ENCODE results near the gene RABGAP1L. TPM values are rescaled to one million over a fixed set of nuclear protein-coding genes. Genes with fewer than 3 reads are reported as not detected.

The RABGAP1L gene
- total and polyA plus RNA-seq, 5 experiments from 2014 or later: 36.8 to 93.6 (median 59.8) TPM

DNA sequence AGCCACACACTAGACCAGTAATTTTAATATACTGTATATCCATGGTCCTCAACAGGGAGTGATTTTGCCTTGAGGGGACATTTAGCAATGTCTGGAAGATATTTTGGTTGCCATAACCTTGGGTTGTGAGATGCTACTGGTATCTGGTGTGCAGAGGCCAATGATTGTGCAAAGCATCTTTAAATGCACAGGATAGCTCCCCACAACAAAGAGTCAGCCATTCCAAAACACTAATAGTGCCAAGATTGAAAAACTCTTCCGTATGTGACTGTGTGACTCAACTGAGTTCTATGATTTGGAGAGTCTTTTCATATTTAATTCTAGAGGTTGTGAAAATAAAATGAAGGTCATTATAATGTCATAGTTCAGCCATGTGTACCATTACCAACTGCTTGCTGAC is 699.0 kb downstream of the RABGAP1L start:
- ATAC-seq (no peak), DNase-seq (no peak)
- H3K27ac Mint-ChIP-seq: no peak overlapping the region
- H3K9me3 Mint-ChIP-seq: peaks cover 0 to 3% (median 0%) of the 10 kb centered on the region in 9 donors
- POLR2A ChIA-PET: no interaction called here
- H3K4me3 Mint-ChIP-seq: no peak overlapping the region
- no peaks in the 10 kb centered on the region for H3K4me1 Mint-ChIP-seq
- no peaks in the 10 kb centered on the region for H3K27me3 Mint-ChIP-seq
- H3K36me3 Mint-ChIP-seq: peaks cover 3 to 13% (median 9%) of the 10 kb centered on the region in 3 donors

- Mint-ChIP-seq H3K4me1 (peaks cover 0 to 30% (median 9%) of the 10 kb centered on the region in 4 donors), H3K27ac (peak overlapping the region in 2 of 10 donors; percentile 7 to 19)
Observed at GRCh38 chr1:174870319-174870718, 711.0 kb downstream of the RABGAP1L start.

DNA sequence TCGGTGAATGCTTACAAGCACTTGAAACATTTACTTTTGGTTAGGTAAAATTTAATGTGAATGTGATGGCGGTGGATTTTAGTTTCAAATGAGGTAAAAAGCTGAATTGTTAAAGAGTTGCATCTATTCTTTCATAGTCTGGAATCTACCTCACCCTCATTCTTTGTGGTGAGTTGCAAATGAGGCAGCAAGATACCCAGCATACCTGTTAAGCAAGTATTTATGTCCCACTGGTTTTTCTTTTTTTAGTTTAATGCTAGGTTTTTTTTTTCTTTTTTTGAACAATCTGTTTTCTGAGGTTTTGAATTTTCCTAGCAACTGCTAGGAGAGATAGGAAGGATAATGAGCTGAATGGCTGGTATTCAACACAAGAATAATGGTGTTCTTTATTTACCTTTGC is 712.6 kb downstream of the RABGAP1L start:
- peaks cover 0 to 6% (median 0%) of the 10 kb centered on the region in 9 donors for H3K9me3 Mint-ChIP-seq
- POLR2A ChIA-PET: no interaction called here
- H3K27ac Mint-ChIP-seq: peak overlapping the region in 4 of 10 donors; percentile 43 to 75 (median 51)
- DNase-seq (no peak), ATAC-seq (no peak)
- peaks cover 0 to 43% (median 10%) of the 10 kb centered on the region in 4 donors for H3K4me1 Mint-ChIP-seq
- peaks cover 0 to 8% (median 0%) of the 10 kb centered on the region in 3 donors for H3K36me3 Mint-ChIP-seq
- H3K27me3 Mint-ChIP-seq: no peaks in the 10 kb centered on the region
- H3K4me3 Mint-ChIP-seq: no peak overlapping the region

More at GRCh38 chr1:174870319-174870718, 711.0 kb downstream of the RABGAP1L start:
- POLR2A ChIA-PET: no interaction called here
- peaks cover 0 to 6% (median 0%) of the 10 kb centered on the region in 9 donors for H3K9me3 Mint-ChIP-seq
- DNase-seq (no peak), ATAC-seq (no peak)
- peaks cover 0 to 8% (median 0%) of the 10 kb centered on the region in 3 donors for H3K36me3 Mint-ChIP-seq
- H3K4me3 Mint-ChIP-seq: no peak overlapping the region
- H3K27me3 Mint-ChIP-seq: no peaks in the 10 kb centered on the region

DNA sequence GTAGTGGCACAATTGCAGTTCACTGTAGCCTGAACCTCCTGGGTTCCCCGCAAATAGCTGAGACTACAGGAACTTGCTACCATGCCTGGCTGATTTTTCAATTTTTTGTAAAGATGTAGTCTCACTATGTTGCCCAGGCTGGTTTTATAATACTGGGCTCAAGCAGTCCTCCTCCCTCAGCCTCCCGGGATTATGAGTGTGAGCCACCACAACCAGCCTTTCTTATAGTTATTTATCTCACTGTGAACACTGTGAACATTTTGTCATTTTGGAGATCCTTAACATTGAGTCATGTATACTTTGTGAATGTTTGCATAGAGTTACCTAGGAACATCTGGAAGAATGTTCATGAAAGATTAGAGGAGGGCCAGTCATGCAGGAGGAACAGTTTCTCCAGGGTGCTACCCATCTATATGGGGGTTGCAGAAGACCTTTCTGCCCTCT is 713.3 kb downstream of the RABGAP1L start:
- DNase-seq (no peak), ATAC-seq (no peak)
- peaks cover 0 to 12% (median 0%) of the 10 kb centered on the region in 3 donors for H3K36me3 Mint-ChIP-seq
- peaks cover 0 to 6% (median 0%) of the 10 kb centered on the region in 9 donors for H3K9me3 Mint-ChIP-seq
- H3K4me3 Mint-ChIP-seq: no peak overlapping the region
- H3K27me3 Mint-ChIP-seq: no peaks in the 10 kb centered on the region
- peak overlapping the region in 4 of 10 donors; percentile 8 to 54 (median 47) for H3K27ac Mint-ChIP-seq
- POLR2A ChIA-PET: no interaction called here
- peaks cover 3 to 51% (median 13%) of the 10 kb centered on the region in 4 donors for H3K4me1 Mint-ChIP-seq

DNA sequence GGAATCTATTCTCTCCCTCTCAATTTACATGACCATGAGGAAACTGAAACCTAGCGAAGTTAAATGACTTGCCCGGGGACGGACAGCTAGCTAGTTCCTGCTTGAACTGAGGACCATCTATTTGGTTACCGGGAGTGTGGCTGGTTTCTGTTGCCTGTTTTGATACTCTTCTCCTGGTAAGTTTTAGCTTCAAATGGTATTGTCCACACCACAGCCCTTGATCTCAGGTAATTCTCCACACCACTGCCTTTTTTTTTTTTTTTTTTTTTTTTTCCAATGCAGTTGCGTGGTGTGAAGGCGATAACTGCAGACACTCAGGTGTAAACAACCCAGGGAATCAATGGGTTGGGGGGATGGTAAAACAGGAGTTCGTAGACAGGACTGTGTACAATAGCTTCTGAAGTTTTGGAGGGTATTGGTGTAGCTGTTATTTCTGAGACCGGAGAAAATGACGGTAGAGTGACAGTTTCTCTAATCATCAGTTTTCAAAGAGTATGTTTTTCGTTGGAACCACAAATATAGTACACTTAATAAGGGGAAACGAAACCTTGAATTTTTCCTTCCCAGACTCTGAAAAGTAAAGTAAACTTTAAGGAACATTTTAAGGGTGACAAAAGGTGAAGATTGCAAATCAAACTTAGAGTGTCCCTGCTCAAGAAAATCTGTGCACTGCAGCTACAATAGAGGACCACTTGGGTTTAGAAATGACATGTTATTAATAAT is 715.2 kb downstream of the RABGAP1L start:
- peak overlapping the region in 7 of 10 donors; percentile 2 to 86 (median 60) for H3K27ac Mint-ChIP-seq

DNA sequence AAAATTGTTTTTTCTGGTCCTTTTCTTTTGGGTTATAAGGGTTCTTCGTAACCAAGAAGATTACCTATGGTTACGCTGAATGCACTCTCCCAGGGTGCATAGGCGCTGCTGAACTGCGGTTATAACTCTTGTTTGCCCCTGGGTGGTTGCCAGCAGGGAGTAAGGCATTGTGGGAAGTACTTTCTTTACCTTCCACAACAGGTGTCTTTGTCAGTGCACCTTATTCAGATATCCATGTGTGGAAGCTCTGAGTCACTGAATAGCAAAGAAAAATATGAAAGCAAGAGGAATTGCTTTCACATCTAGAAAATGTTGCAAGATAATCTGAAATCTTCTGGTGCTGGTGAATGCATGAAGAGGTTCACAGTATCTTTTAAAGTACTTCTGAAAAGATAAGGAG is 716.0 kb downstream of the RABGAP1L start:
- ATAC-seq (peak; percentile 76 to 82), DNase-seq (peak in 4 of 10 donors; percentile 4 to 23 (median 20))
- H3K27ac Mint-ChIP-seq: peak overlapping the region in 7 of 10 donors; percentile 2 to 87 (median 60)
- peaks cover 3 to 49% (median 13%) of the 10 kb centered on the region in 4 donors for H3K4me1 Mint-ChIP-seq
- H3K9me3 Mint-ChIP-seq: no peaks in the 10 kb centered on the region
- H3K4me3 Mint-ChIP-seq: peak overlapping the region in 8 of 10 donors; percentile 8 to 83 (median 40)
- no peaks in the 10 kb centered on the region for H3K27me3 Mint-ChIP-seq
- POLR2A ChIA-PET: no interaction called here
- peaks cover 0 to 5% (median 4%) of the 10 kb centered on the region in 3 donors for H3K36me3 Mint-ChIP-seq

More for the DNA sequence above, 715.2 kb downstream of the RABGAP1L start:
- POLR2A ChIA-PET: interaction anchor here (0.7 to 1.2 kb wide), 2 partner anchors 11 to 125 kb away, joined by 5 read pairs; no protein-coding TSS in a partner anchor
- ATAC-seq: peak in 1 of 2 donors; percentile 42
- Mint-ChIP-seq H3K27me3 (no peaks in the 10 kb centered on the region), H3K9me3 (no peaks in the 10 kb centered on the region), H3K4me3 (peak overlapping the region; percentile 1 to 83 (median 50)), H3K36me3 (peaks cover 0 to 4% (median 2%) of the 10 kb centered on the region in 3 donors), H3K4me1 (peaks cover 3 to 51% (median 13%) of the 10 kb centered on the region in 4 donors)
- no peak for DNase-seq

GRCh38 chr1:174877208-174877673 is 717.9 kb downstream of the RABGAP1L start:
- POLR2A ChIA-PET: interaction anchor here (1.0 kb wide), 1 partner anchor 106 kb away, joined by 3 read pairs; no protein-coding TSS in a partner anchor
- H3K4me1 Mint-ChIP-seq: peaks cover 3 to 46% (median 13%) of the 10 kb centered on the region in 4 donors
- ATAC-seq: no peak
- H3K4me3 Mint-ChIP-seq: peak overlapping the region in 2 of 10 donors; percentile 61 to 79
- no peaks in the 10 kb centered on the region for H3K27me3 Mint-ChIP-seq
- peaks cover 0 to 5% (median 4%) of the 10 kb centered on the region in 3 donors for H3K36me3 Mint-ChIP-seq
- peak overlapping the region in 5 of 10 donors; percentile 1 to 82 (median 69) for H3K27ac Mint-ChIP-seq
- no peaks in the 10 kb centered on the region for H3K9me3 Mint-ChIP-seq
- no peak for DNase-seq

- Mint-ChIP-seq H3K4me1 (peaks cover 3 to 34% (median 11%) of the 10 kb centered on the region in 4 donors), H3K27ac (no peak overlapping the region), H3K36me3 (peaks cover 0 to 5% (median 4%) of the 10 kb centered on the region in 3 donors), H3K9me3 (no peaks in the 10 kb centered on the region), H3K27me3 (no peaks in the 10 kb centered on the region), H3K4me3 (no peak overlapping the region)
- ATAC-seq (no peak), DNase-seq (no peak)
- POLR2A ChIA-PET: interaction anchor here (0.7 kb wide), 1 partner anchor 742 kb away, joined by 4 read pairs; no protein-coding TSS in a partner anchor
Observed at GRCh38 chr1:174880171-174880570, 720.9 kb downstream of the RABGAP1L start.

DNA sequence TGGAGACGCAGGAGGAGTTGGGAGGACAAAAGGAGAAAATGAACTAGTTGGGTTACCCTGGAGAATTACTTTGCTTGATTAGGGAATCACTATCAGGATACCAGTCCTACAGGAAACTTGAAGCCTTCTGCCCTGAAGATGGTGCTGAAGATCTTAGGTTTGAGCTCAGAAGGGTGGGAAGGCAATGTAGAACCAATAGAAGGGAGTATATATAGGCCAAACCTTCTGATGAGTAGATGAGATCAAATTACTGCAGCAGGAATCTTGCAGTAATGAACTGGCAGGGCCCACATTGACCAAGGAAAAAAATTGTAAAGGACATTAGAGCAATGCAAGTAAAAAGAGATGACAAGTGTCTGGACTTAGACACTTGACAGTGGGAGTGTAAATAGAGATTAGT is 724.1 kb downstream of the RABGAP1L start:
- ATAC-seq: peak; percentile 40 to 70
- H3K4me1 Mint-ChIP-seq: peaks cover 0 to 12% (median 6%) of the 10 kb centered on the region in 4 donors
- POLR2A ChIA-PET: interaction anchor here (0.6 to 2.5 kb wide), 5 partner anchors 82 to 115 kb away, joined by 3 to 18 read pairs (median 3); partner anchors contain the start of gene CACYBP

DNA sequence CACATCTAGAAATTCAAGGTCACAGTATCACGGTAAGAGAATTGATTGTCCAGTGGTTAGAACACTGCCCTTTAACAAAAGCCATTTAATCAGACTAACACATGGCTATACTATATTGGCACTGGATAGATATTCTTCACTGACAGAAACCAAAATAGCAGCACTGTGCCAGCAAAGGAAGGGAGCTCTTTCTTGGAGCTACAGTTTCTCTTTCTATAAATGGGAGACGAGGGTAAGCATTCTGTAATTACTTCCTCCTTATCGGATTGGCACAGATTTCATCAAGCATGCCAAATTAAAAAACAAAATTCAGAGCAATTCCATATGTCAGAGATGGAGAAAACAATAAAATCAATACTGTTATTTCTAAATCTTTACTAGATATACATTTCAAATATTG is 724.7 kb downstream of the RABGAP1L start:
- Mint-ChIP-seq H3K36me3 (peaks cover 0 to 10% (median 9%) of the 10 kb centered on the region in 3 donors), H3K27me3 (no peaks in the 10 kb centered on the region), H3K9me3 (no peaks in the 10 kb centered on the region), H3K4me1 (peaks cover 0 to 12% (median 6%) of the 10 kb centered on the region in 4 donors), H3K27ac (peak overlapping the region in 1 of 10 donors; percentile 1), H3K4me3 (no peak overlapping the region)
- DNase-seq (no peak), ATAC-seq (no peak)
- POLR2A ChIA-PET: interaction anchor here (0.7 to 2.5 kb wide), 4 partner anchors 81 to 115 kb away, joined by 3 to 18 read pairs (median 6); partner anchors contain the start of gene CACYBP

More for the DNA sequence above, 724.1 kb downstream of the RABGAP1L start:
- Mint-ChIP-seq H3K36me3 (peaks cover 0 to 8% (median 7%) of the 10 kb centered on the region in 3 donors), H3K27ac (peak overlapping the region in 2 of 10 donors; percentile 1 to 9), H3K9me3 (no peaks in the 10 kb centered on the region), H3K27me3 (no peaks in the 10 kb centered on the region), H3K4me3 (no peak overlapping the region)
- DNase-seq: peak in 3 of 10 donors; percentile 2 to 17 (median 11)

DNA sequence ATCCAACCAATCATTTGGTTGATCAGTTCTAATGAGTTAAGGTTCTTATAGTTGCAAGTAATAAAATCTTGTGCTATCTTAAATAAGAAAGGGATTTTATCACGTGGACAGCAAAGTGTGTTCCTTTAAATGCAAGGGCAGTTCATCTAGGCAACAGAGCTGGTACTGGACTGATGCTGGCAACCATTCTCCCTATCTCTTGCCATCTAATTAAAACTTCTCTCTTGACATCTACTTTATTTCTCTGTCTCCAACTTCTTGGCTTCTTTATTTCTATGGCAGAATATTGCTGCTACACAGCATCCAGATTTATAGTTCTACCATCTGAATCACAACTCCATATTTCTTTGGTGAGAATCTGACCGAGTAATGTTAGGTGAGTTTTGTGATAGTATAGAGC is 725.2 kb downstream of the RABGAP1L start:
- no peaks in the 10 kb centered on the region for H3K27me3 Mint-ChIP-seq
- DNase-seq (no peak), ATAC-seq (no peak)
- H3K27ac Mint-ChIP-seq: peak overlapping the region in 1 of 10 donors; percentile 9
- POLR2A ChIA-PET: interaction anchor here (1.2 to 2.5 kb wide), 2 partner anchors 10 to 81 kb away, joined by 5 to 8 read pairs; no protein-coding TSS in a partner anchor
- no peaks in the 10 kb centered on the region for H3K9me3 Mint-ChIP-seq
- H3K36me3 Mint-ChIP-seq: peaks cover 0 to 10% (median 5%) of the 10 kb centered on the region in 3 donors
- H3K4me1 Mint-ChIP-seq: peaks cover 0 to 12% (median 6%) of the 10 kb centered on the region in 4 donors
- H3K4me3 Mint-ChIP-seq: no peak overlapping the region

- Mint-ChIP-seq H3K27me3 (no peaks in the 10 kb centered on the region), H3K36me3 (peaks cover 0 to 23% (median 13%) of the 10 kb centered on the region in 3 donors), H3K27ac (no peak overlapping the region), H3K9me3 (no peaks in the 10 kb centered on the region), H3K4me1 (peaks cover 0 to 11% (median 5%) of the 10 kb centered on the region in 4 donors), H3K4me3 (no peak overlapping the region)
- POLR2A ChIA-PET: no interaction called here
- DNase-seq (no peak), ATAC-seq (no peak)
Observed at GRCh38 chr1:174890024-174890423, 730.7 kb downstream of the RABGAP1L start.

Measured in naive thymus-derived CD8-positive, alpha-beta T cell (primary cell).